ENCODE data around the gene EVX1.

Gene EVX1

DNA sequence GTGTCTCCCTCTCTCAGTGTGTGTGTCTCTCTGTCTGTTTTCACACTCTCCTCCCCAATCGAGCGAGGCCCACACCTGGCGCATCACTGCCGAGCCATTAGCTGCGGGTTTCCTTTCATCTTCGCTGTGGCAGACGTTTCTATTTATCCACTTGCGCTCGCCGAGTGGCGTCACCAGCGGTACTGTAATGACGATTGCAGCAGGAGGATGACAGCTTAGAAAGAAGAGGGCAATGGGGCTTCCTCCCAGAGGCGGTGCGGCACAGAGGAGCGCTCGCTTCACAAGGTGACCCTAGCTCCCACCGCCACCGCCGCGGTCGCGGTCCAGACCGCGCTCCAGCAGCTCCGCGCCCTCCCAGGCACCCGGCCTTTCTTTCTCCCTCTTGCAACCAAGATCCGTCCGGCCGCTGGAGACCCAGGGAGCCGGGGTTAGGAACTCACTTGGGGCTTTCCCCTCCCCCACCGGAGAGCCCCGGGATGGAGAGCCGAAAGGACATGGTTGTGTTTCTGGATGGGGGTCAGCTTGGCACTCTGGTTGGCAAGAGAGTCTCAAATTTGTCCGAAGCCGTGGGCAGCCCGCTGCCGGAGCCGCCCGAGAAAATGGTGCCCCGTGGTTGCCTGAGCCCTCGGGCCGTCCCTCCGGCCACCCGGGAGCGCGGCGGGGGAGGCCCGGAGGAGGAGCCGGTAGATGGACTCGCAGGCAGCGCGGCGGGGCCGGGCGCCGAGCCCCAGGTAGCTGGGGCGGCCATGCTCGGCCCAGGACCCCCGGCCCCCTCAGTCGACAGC, at the start of gene EVX1:
EVX1 (plus strand) TSS at position 248 of the 785 bp plus-strand sequence; CDS start at position 477, 229 bp downstream.
- Mint-ChIP-seq H3K27ac (peak within 1 kb of the TSS; percentile 75), H3K9me3 (peaks cover 1% of the 10 kb centered on the region), H3K36me3 (peaks cover 2% of the 10 kb centered on the region), H3K4me1 (peaks cover 13% of the 10 kb centered on the region), H3K27me3 (peaks cover 43% of the 10 kb centered on the region), H3K4me3 (peak within 1 kb of the TSS; percentile 46)
- ATAC-seq (ENCODE audit: low read depth) (no peak), DNase-seq (ENCODE audit: low spot score in 2 of 2) (peak in 1 of 2 donors; percentile 31)

GRCh38 chr7:27193335-27194001, 49.1 kb upstream of the EVX1 start:
- ATAC-seq (ENCODE audit: low read depth) (no peak), DNase-seq (ENCODE audit: low spot score in 2 of 2) (no peak)
- no peak overlapping the region for H3K4me3 Mint-ChIP-seq
- peaks cover 3% of the 10 kb centered on the region for H3K36me3 Mint-ChIP-seq
- no peak overlapping the region for H3K27ac Mint-ChIP-seq
- peaks cover 37% of the 10 kb centered on the region for H3K27me3 Mint-ChIP-seq
- peaks cover 2% of the 10 kb centered on the region for H3K9me3 Mint-ChIP-seq
- peaks cover 5% of the 10 kb centered on the region for H3K4me1 Mint-ChIP-seq

- peaks cover 3% of the 10 kb centered on the region for H3K36me3 Mint-ChIP-seq
- H3K27ac Mint-ChIP-seq: no peak overlapping the region
- H3K4me3 Mint-ChIP-seq: no peak overlapping the region
- peaks cover 36% of the 10 kb centered on the region for H3K27me3 Mint-ChIP-seq
- peaks cover 4% of the 10 kb centered on the region for H3K4me1 Mint-ChIP-seq
- H3K9me3 Mint-ChIP-seq: peaks cover 2% of the 10 kb centered on the region
- ATAC-seq (ENCODE audit: low read depth) (no peak), DNase-seq (ENCODE audit: low spot score in 2 of 2) (no peak)
These were observed 48.6 kb upstream of the EVX1 start for GRCh38 chr7:27194002-27194352.

- peaks cover 3% of the 10 kb centered on the region for H3K4me1 Mint-ChIP-seq
- DNase-seq (ENCODE audit: low spot score in 2 of 2) (no peak), ATAC-seq (ENCODE audit: low read depth) (no peak)
- peaks cover 3% of the 10 kb centered on the region for H3K36me3 Mint-ChIP-seq
- H3K27me3 Mint-ChIP-seq: peaks cover 32% of the 10 kb centered on the region
- H3K4me3 Mint-ChIP-seq: no peak overlapping the region
- H3K27ac Mint-ChIP-seq: no peak overlapping the region
- H3K9me3 Mint-ChIP-seq: peaks cover 2% of the 10 kb centered on the region
These were observed 47.8 kb upstream of the EVX1 start for GRCh38 chr7:27194686-27195379.

DNA sequence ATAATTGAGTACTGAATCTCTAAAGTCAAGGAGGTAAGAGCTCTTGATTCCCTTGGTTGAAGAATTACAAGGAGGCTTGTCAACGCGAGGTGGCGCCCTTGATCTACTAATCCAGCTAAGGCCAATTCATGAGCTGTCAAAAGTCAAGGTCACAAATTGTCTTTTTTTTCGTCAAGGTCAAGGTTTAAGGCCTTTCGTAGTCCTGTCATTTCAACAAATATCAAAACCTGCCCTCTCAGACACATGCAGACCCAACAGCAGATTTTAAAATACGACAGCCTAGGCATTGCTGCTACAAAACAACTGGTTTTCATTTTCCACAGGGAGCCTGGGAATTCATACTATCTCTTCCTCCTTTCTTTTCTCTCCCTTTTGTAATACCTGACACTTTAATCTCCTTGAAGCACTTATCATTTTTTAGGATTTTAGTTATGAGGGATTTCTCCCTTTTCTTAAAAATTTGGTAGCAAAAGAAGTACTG, 46.3 kb upstream of the EVX1 start:
- Mint-ChIP-seq H3K4me1 (peaks cover 15% of the 10 kb centered on the region), H3K9me3 (peaks cover 2% of the 10 kb centered on the region), H3K27me3 (peaks cover 27% of the 10 kb centered on the region), H3K27ac (no peak overlapping the region), H3K4me3 (no peak overlapping the region), H3K36me3 (no peaks in the 10 kb centered on the region)
- DNase-seq (ENCODE audit: low spot score in 2 of 2) (peak; percentile 80 to 81), ATAC-seq (ENCODE audit: low read depth) (peak; percentile 49)

DNA sequence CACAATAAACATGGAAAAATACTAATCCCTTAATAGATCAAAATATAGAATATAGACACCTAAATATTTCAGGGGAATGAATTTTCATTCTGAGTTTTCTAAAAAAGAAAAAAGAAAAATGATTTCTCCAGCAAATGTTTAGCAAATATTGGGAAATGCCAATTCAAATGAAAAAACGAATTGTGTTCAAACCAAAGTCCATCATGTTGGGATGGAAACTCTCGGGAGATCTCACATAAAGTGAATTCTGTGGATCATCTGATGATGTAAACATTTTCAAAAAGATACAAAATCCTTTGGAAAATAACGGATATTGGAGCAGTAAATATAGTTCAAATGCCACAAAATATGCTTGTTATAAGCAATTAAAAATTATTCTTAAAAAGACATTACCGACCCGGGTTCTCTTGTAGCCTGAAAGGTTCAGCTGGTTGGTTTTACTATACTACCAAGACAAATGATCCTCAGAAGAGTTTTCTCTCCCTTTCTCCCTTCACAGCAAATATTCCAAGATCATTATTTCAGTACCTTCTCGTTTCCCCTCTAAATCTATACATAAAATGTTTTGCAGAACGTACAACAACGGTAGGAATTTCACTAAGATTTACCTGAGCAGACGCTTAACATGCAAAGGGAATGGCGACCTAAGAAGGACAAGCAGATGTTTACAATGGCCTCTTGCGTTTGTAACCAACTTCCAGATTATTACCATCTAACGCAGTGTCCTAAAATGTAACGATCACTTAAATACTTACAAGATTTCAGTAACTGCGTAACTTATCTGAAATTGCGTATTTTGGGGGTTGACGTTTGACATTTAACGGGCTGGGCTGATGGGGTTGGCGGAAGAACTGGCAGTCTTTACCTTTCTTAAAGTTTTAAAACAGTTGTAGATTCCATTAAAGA, 45.2 kb upstream of the EVX1 start:
- Mint-ChIP-seq H3K27me3 (peaks cover 30% of the 10 kb centered on the region), H3K27ac (peak overlapping the region; percentile 30), H3K36me3 (no peaks in the 10 kb centered on the region), H3K9me3 (peaks cover 2% of the 10 kb centered on the region), H3K4me1 (peaks cover 17% of the 10 kb centered on the region), H3K4me3 (no peak overlapping the region)
- DNase-seq (ENCODE audit: low spot score in 2 of 2): no peak
- no peak for ATAC-seq (ENCODE audit: low read depth)

DNA sequence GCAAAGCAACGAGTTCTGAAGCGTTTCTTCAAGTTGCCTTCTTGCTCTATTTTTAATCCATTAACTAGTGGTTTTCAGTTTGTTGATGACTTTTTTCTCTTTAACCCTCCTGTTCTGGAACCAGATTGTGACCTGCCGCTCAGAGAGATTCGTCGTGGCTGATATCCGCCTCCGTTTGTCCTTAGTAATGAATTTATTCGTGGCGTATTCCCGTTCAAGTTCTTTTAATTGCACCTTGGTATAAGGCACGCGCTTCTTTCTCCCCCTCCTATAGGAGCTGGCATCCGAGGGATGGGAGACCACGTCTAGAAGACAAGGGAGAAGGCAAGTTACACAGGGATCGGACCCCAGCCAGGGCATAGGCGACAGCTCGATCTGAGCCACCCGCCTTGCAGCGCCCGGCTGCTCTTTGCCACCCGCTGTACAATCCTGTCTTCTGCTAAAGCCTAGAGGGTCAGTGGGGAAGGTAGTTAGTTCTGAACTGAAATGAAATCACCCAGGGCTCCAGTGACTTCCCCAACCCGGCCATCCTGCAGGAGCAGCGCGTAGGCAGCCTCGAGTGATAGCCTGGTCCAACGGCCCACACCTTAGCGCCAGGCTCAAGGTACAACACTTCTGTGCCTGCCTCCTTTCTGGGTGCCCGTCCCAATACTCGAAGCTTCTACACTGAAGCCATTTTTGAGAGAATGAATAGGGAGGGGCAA, 44.3 kb upstream of the EVX1 start:
- Mint-ChIP-seq H3K36me3 (no peaks in the 10 kb centered on the region), H3K27ac (peak overlapping the region; percentile 79), H3K27me3 (peaks cover 32% of the 10 kb centered on the region), H3K4me1 (peaks cover 17% of the 10 kb centered on the region), H3K9me3 (peaks cover 2% of the 10 kb centered on the region), H3K4me3 (no peak overlapping the region)
- no peak for ATAC-seq (ENCODE audit: low read depth)
- peak in 1 of 2 donors; percentile 19 for DNase-seq (ENCODE audit: low spot score in 2 of 2)

GRCh38 chr7:27198871-27199801, 43.5 kb upstream of the EVX1 start:
- Mint-ChIP-seq H3K27me3 (peaks cover 35% of the 10 kb centered on the region), H3K27ac (peak overlapping the region; percentile 79), H3K9me3 (peaks cover 2% of the 10 kb centered on the region), H3K36me3 (no peaks in the 10 kb centered on the region), H3K4me1 (peaks cover 17% of the 10 kb centered on the region), H3K4me3 (peak overlapping the region; percentile 56)
- ATAC-seq (ENCODE audit: low read depth) (no peak), DNase-seq (ENCODE audit: low spot score in 2 of 2) (peak in 1 of 2 donors; percentile 39)

DNA sequence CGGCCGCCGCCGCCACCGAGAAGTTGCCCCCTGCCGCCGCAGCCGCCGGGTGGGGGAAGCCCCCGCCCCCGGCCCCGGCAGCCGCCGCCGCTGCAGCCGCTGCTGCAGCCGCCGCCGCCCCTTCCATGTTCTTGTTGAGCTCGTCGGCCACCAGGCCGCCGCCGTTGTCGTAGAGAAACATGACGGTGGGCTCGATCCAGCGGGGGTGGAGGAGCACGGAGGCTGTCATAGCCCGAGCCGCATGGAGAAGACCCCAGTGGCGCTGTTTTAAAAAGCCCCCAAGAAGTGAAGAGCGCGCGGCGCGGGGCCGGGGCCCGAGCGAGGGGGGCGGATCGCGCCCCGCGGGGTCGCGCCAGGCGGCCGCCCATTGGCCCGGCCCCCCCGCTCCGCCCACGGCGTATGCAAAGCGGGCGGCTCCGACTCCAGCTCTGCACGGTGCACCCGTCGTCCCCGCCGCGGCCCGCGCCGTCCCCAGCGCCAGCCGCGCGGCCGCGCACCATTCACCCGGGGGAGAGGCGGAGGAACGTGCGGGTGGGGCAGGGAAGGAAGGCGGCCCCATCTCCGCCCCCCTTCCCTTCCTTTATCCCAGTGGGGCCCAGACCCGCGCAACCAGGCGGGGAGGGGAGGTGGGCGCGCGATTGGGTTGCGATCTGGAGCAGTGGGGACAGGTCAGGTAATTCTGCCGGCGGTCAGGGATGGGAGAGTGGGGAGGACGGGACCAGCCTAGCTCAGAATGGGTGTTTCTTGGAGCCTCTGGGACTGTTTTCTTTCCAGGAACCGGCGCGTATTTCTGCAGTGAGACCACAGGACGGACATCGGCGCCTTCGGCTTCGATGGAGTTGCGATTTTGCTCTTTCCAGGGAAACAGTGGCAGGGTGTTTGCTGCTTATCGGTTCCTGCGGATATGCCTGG, 42.5 kb upstream of the EVX1 start, which contains the start of gene HOXA13:
HOXA13 (minus strand) TSS at position 243 of the 912 bp plus-strand sequence; CDS start at position 229, 14 bp downstream.
- ATAC-seq (ENCODE audit: low read depth) (peak; percentile 53), DNase-seq (ENCODE audit: low spot score in 2 of 2) (peak in 1 of 2 donors; percentile 32)
- no peaks in the 10 kb centered on the region for H3K36me3 Mint-ChIP-seq
- H3K9me3 Mint-ChIP-seq: peaks cover 2% of the 10 kb centered on the region
- peak within 1 kb of the TSS; percentile 79 for H3K27ac Mint-ChIP-seq
- peaks cover 21% of the 10 kb centered on the region for H3K4me1 Mint-ChIP-seq
- peak within 1 kb of the TSS; percentile 84 for H3K4me3 Mint-ChIP-seq
- peaks cover 34% of the 10 kb centered on the region for H3K27me3 Mint-ChIP-seq

GRCh38 chr7:27200761-27201579, 41.6 kb upstream of the EVX1 start:
- DNase-seq (ENCODE audit: low spot score in 2 of 2) (peak in 1 of 2 donors; percentile 26), ATAC-seq (ENCODE audit: low read depth) (peak; percentile 67)
- peak overlapping the region; percentile 71 for H3K4me3 Mint-ChIP-seq
- H3K36me3 Mint-ChIP-seq: no peaks in the 10 kb centered on the region
- no peak overlapping the region for H3K27ac Mint-ChIP-seq
- H3K4me1 Mint-ChIP-seq: peaks cover 21% of the 10 kb centered on the region
- peaks cover 36% of the 10 kb centered on the region for H3K27me3 Mint-ChIP-seq
- H3K9me3 Mint-ChIP-seq: peaks cover 2% of the 10 kb centered on the region

Measured in memory B cell (primary cell).